ENCODE measurements around the gene NCKAP5. TPM values are rescaled to one million over a fixed set of nuclear protein-coding genes. Genes with fewer than 3 reads are reported as not detected.

The NCKAP5 gene
- total RNA-seq, 1 donor from 2014 or later, result 27.9 TPM

GRCh38 chr2:133004623-133005022 lies 563.6 kb downstream of the NCKAP5 start:
- no peak for DNase-seq (ENCODE audit: low read depth, low spot score)
- H3K4me1 Mint-ChIP-seq, result peaks cover 2% of the 10 kb centered on the region
- peaks cover 2% of the 10 kb centered on the region for H3K9me3 Mint-ChIP-seq
- no peak overlapping the region for H3K27ac Mint-ChIP-seq (ENCODE audit: unreplicated experiment)
- no peaks in the 10 kb centered on the region for H3K27me3 Mint-ChIP-seq (ENCODE audit: low read depth)
- peaks cover 11% of the 10 kb centered on the region for H3K36me3 Mint-ChIP-seq (ENCODE audit: low read depth)
- no peak overlapping the region for H3K4me3 Mint-ChIP-seq
- TF ChIP-seq CTCF (conservative IDR thresholded peaks at IDR 0.05), result no peak

GRCh38 chr2:132999421-132999820 lies 568.8 kb downstream of the NCKAP5 start:
- H3K27ac Mint-ChIP-seq (ENCODE audit: unreplicated experiment), result no peak overlapping the region
- no peak overlapping the region for H3K4me3 Mint-ChIP-seq
- no peaks in the 10 kb centered on the region for H3K9me3 Mint-ChIP-seq
- DNase-seq (ENCODE audit: low read depth, low spot score), result no peak
- H3K4me1 Mint-ChIP-seq, result peaks cover 12% of the 10 kb centered on the region
- peaks cover 7% of the 10 kb centered on the region for H3K36me3 Mint-ChIP-seq (ENCODE audit: low read depth)
- H3K27me3 Mint-ChIP-seq (ENCODE audit: low read depth), result no peaks in the 10 kb centered on the region
- TF ChIP-seq CTCF (conservative IDR thresholded peaks at IDR 0.05), result no peak

GRCh38 chr2:132998221-132998620 lies 570.0 kb downstream of the NCKAP5 start:
- no peaks in the 10 kb centered on the region for H3K9me3 Mint-ChIP-seq
- H3K36me3 Mint-ChIP-seq (ENCODE audit: low read depth), result peaks cover 8% of the 10 kb centered on the region
- H3K4me3 Mint-ChIP-seq, result no peak overlapping the region
- peaks cover 12% of the 10 kb centered on the region for H3K4me1 Mint-ChIP-seq
- no peak for DNase-seq (ENCODE audit: low read depth, low spot score)
- H3K27ac Mint-ChIP-seq (ENCODE audit: unreplicated experiment), result no peak overlapping the region
- no peaks in the 10 kb centered on the region for H3K27me3 Mint-ChIP-seq (ENCODE audit: low read depth)
- no peak for TF ChIP-seq CTCF (conservative IDR thresholded peaks at IDR 0.05)

- Mint-ChIP-seq H3K27ac (ENCODE audit: unreplicated experiment) (no peak overlapping the region), H3K4me1 (no peaks in the 10 kb centered on the region), H3K9me3 (no peaks in the 10 kb centered on the region), H3K4me3 (no peak overlapping the region), H3K27me3 (ENCODE audit: low read depth) (no peaks in the 10 kb centered on the region), H3K36me3 (ENCODE audit: low read depth) (peaks cover 9% of the 10 kb centered on the region)
- no peak for TF ChIP-seq CTCF (conservative IDR thresholded peaks at IDR 0.05)
- DNase-seq (ENCODE audit: low read depth, low spot score), result no peak
Observed at GRCh38 chr2:132991471-132992045, 576.7 kb downstream of the NCKAP5 start.

- Mint-ChIP-seq H3K36me3 (ENCODE audit: low read depth) (no peaks in the 10 kb centered on the region), H3K27ac (ENCODE audit: unreplicated experiment) (no peak overlapping the region), H3K27me3 (ENCODE audit: low read depth) (no peaks in the 10 kb centered on the region), H3K9me3 (no peaks in the 10 kb centered on the region), H3K4me3 (no peak overlapping the region), H3K4me1 (peaks cover 4% of the 10 kb centered on the region)
- no peak for DNase-seq (ENCODE audit: low read depth, low spot score)
- no peak for TF ChIP-seq CTCF (conservative IDR thresholded peaks at IDR 0.05)
Observed at GRCh38 chr2:132984731-132985130, 583.5 kb downstream of the NCKAP5 start.

Measured in neural crest cell (in vitro differentiated cells).